ENCODE results near the gene UNC79.

The UNC79 gene

DNA sequence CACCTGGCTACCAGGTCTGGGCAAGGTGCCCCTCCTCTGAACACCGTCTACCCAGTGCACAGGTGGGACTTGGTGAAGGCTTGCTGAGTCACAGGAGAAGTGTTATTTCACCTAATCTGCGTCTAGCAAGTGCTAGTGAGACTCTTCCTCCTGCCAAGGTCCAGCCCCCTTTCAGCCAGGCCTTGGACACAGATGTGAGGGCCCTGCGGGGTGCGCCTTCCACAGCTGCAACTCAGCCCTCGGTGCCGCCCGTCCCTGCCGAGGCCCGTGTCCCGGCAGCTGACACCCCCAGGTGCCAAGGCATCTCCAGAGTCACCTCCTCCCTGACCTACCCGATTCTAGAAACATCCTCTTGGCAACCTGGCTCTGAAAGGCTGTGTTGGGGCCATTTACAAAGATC is 302.5 kb downstream of the UNC79 start:
- TF ChIP-seq RARB (CRISPR knock-in tag; IDR thresholded peaks at IDR 0.05), result no peak
- TF ChIP-seq, protein P1, sequence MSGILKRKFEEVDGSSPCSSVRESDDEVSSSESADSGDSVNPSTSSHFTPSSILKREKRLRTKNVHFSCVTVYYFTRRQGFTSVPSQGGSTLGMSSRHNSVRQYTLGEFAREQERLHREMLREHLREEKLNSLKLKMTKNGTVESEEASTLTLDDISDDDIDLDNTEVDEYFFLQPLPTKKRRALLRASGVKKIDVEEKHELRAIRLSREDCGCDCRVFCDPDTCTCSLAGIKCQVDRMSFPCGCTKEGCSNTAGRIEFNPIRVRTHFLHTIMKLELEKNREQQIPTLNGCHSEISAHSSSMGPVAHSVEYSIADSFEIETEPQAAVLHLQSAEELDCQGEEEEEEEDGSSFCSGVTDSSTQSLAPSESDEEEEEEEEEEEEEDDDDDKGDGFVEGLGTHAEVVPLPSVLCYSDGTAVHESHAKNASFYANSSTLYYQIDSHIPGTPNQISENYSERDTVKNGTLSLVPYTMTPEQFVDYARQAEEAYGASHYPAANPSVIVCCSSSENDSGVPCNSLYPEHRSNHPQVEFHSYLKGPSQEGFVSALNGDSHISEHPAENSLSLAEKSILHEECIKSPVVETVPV (CRISPR knock-in tag; IDR thresholded peaks at IDR 0.05), result no peak
- no peak for TF ChIP-seq ZNF8 (CRISPR knock-in tag; IDR thresholded peaks at IDR 0.05)
- TF ChIP-seq, protein P2, sequence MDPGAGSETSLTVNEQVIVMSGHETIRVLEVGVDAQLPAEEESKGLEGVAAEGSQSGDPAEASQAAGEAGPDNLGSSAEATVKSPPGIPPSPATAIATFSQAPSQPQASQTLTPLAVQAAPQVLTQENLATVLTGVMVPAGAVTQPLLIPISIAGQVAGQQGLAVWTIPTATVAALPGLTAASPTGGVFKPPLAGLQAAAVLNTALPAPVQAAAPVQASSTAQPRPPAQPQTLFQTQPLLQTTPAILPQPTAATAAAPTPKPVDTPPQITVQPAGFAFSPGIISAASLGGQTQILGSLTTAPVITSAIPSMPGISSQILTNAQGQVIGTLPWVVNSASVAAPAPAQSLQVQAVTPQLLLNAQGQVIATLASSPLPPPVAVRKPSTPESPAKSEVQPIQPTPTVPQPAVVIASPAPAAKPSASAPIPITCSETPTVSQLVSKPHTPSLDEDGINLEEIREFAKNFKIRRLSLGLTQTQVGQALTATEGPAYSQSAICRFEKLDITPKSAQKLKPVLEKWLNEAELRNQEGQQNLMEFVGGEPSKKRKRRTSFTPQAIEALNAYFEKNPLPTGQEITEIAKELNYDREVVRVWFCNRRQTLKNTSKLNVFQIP (CRISPR knock-in tag; IDR thresholded peaks at IDR 0.05; ENCODE audit: borderline replicate concordance, low read depth), result no peak
- TF ChIP-seq ZFP30 (CRISPR knock-in tag; IDR thresholded peaks at IDR 0.05), result no peak
- no peak for TF ChIP-seq BACH2 (CRISPR knock-in tag; IDR thresholded peaks at IDR 0.05; ENCODE audit: borderline replicate concordance)
- TF ChIP-seq ZFP3 (CRISPR knock-in tag; IDR thresholded peaks at IDR 0.05), result no peak
- no peak for TF ChIP-seq CSDC2 (CRISPR knock-in tag; IDR thresholded peaks at IDR 0.05)
- TF ChIP-seq ISL1 (CRISPR knock-in tag; IDR thresholded peaks at IDR 0.05), result no peak
- TF ChIP-seq, protein P3, sequence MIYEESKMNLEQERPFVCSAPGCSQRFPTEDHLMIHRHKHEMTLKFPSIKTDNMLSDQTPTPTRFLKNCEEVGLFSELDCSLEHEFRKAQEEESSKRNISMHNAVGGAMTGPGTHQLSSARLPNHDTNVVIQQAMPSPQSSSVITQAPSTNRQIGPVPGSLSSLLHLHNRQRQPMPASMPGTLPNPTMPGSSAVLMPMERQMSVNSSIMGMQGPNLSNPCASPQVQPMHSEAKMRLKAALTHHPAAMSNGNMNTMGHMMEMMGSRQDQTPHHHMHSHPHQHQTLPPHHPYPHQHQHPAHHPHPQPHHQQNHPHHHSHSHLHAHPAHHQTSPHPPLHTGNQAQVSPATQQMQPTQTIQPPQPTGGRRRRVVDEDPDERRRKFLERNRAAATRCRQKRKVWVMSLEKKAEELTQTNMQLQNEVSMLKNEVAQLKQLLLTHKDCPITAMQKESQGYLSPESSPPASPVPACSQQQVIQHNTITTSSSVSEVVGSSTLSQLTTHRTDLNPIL (CRISPR knock-in tag; IDR thresholded peaks at IDR 0.05; ENCODE audit: low read depth), result no peak
- no peak for TF ChIP-seq TCF4 (CRISPR knock-in tag; IDR thresholded peaks at IDR 0.05; ENCODE audit: borderline replicate concordance)
- TF ChIP-seq, protein P4, sequence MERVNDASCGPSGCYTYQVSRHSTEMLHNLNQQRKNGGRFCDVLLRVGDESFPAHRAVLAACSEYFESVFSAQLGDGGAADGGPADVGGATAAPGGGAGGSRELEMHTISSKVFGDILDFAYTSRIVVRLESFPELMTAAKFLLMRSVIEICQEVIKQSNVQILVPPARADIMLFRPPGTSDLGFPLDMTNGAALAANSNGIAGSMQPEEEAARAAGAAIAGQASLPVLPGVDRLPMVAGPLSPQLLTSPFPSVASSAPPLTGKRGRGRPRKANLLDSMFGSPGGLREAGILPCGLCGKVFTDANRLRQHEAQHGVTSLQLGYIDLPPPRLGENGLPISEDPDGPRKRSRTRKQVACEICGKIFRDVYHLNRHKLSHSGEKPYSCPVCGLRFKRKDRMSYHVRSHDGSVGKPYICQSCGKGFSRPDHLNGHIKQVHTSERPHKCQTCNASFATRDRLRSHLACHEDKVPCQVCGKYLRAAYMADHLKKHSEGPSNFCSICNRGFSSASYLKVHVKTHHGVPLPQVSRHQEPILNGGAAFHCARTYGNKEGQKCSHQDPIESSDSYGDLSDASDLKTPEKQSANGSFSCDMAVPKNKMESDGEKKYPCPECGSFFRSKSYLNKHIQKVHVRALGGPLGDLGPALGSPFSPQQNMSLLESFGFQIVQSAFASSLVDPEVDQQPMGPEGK (CRISPR knock-in tag; IDR thresholded peaks at IDR 0.05; ENCODE audit: borderline replicate concordance), result no peak
- TF ChIP-seq GLIS3 (CRISPR knock-in tag; IDR thresholded peaks at IDR 0.05), result no peak
- TF ChIP-seq OSR1 (CRISPR knock-in tag; IDR thresholded peaks at IDR 0.05), result no peak
- TF ChIP-seq, protein P5, sequence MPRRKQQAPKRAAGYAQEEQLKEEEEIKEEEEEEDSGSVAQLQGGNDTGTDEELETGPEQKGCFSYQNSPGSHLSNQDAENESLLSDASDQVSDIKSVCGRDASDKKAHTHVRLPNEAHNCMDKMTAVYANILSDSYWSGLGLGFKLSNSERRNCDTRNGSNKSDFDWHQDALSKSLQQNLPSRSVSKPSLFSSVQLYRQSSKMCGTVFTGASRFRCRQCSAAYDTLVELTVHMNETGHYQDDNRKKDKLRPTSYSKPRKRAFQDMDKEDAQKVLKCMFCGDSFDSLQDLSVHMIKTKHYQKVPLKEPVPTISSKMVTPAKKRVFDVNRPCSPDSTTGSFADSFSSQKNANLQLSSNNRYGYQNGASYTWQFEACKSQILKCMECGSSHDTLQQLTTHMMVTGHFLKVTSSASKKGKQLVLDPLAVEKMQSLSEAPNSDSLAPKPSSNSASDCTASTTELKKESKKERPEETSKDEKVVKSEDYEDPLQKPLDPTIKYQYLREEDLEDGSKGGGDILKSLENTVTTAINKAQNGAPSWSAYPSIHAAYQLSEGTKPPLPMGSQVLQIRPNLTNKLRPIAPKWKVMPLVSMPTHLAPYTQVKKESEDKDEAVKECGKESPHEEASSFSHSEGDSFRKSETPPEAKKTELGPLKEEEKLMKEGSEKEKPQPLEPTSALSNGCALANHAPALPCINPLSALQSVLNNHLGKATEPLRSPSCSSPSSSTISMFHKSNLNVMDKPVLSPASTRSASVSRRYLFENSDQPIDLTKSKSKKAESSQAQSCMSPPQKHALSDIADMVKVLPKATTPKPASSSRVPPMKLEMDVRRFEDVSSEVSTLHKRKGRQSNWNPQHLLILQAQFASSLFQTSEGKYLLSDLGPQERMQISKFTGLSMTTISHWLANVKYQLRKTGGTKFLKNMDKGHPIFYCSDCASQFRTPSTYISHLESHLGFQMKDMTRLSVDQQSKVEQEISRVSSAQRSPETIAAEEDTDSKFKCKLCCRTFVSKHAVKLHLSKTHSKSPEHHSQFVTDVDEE (CRISPR knock-in tag; IDR thresholded peaks at IDR 0.05), result no peak
- TF ChIP-seq PPARA (CRISPR knock-in tag; IDR thresholded peaks at IDR 0.05; ENCODE audit: borderline replicate concordance), result no peak
- TF ChIP-seq ZC3H10 (CRISPR knock-in tag; IDR thresholded peaks at IDR 0.05), result no peak

DNA sequence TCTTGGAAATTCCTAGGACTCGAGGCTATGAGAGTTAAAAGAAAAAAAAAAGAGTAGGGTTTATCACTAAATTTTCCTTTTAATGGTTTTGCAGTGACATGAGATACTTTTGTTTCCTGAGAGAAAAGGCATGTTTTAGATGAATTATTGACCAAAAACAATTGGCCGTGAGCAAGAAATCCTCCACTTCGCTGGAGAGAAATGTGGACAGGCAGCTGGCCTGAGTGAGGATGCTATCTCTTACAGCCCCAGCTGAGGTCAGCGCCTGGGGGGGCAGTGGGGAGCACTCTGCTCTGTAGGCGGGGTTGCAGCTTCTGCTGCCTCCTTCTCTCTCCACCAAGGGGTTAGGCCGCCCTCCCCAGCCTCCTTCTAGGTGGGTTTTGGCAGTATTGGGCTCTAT is 302.9 kb downstream of the UNC79 start:
- TF ChIP-seq ARNTL (CRISPR knock-in tag; IDR thresholded peaks at IDR 0.05; ENCODE audit: borderline replicate concordance, low read depth) (no peak), CSDC2 (CRISPR knock-in tag; IDR thresholded peaks at IDR 0.05) (no peak), ESRRG (CRISPR knock-in tag; IDR thresholded peaks at IDR 0.05) (no peak), BACH2 (CRISPR knock-in tag; IDR thresholded peaks at IDR 0.05; ENCODE audit: borderline replicate concordance) (no peak), ZFP3 (CRISPR knock-in tag; IDR thresholded peaks at IDR 0.05) (no peak), ZNF565 (CRISPR knock-in tag; conservative IDR thresholded peaks at IDR 0.05; ENCODE audit: low read depth) (no peak), TOX (CRISPR knock-in tag; IDR thresholded peaks at IDR 0.05; ENCODE audit: borderline replicate concordance) (no peak), GLIS3 (CRISPR knock-in tag; IDR thresholded peaks at IDR 0.05) (no peak), OSR1 (CRISPR knock-in tag; IDR thresholded peaks at IDR 0.05) (no peak), RARB (CRISPR knock-in tag; IDR thresholded peaks at IDR 0.05) (no peak), ZNF8 (CRISPR knock-in tag; IDR thresholded peaks at IDR 0.05) (no peak)
- TF ChIP-seq, protein P3 (CRISPR knock-in tag; IDR thresholded peaks at IDR 0.05; ENCODE audit: low read depth), result no peak
- TF ChIP-seq, protein P2 (CRISPR knock-in tag; IDR thresholded peaks at IDR 0.05; ENCODE audit: borderline replicate concordance, low read depth), result no peak
- ATAC-seq, result no peak

More for the DNA sequence above, 302.5 kb downstream of the UNC79 start:
- no peak for ATAC-seq
